Stimulated activated CD4-positive, alpha-beta T cell treated with anti-CD3 and anti-CD28 coated beads, Interleukin-4, amount 100 ng/mL, for 4 hours (primary cell): Measurements from ENCODE around the gene PREX1.

Experiments used
- DNase-seq, 2 experiments: peaks; one replicate each; pipeline ENCODE4 v3.0.0-alpha.2; 2020

PREX1 gene

GRCh38 chr20:48711696-48712464 lies 115.9 kb downstream of the PREX1 start:
- DNase-seq: no peak

- DNase-seq: no peak
Measured at GRCh38 chr20:48711044-48711428, 116.8 kb downstream of the PREX1 start.

- no peak for DNase-seq
Measured at GRCh38 chr20:48710341-48711043, 117.3 kb downstream of the PREX1 start.

GRCh38 chr20:48709744-48710143 lies 118.1 kb downstream of the PREX1 start:
- no peak for DNase-seq

GRCh38 chr20:48709058-48709691 lies 118.6 kb downstream of the PREX1 start:
- no peak for DNase-seq

- no peak for DNase-seq
Measured at GRCh38 chr20:48708630-48709029, 119.2 kb downstream of the PREX1 start.

- DNase-seq: no peak
Measured at GRCh38 chr20:48708116-48708515, 119.7 kb downstream of the PREX1 start.

GRCh38 chr20:48706710-48707365 lies 121.0 kb downstream of the PREX1 start:
- DNase-seq: no peak

GRCh38 chr20:48706116-48706656 lies 121.6 kb downstream of the PREX1 start:
- DNase-seq: no peak

GRCh38 chr20:48705240-48706115 lies 122.3 kb downstream of the PREX1 start:
- no peak for DNase-seq

- no peak for DNase-seq
Measured at GRCh38 chr20:48704761-48705160, 123.0 kb downstream of the PREX1 start.

GRCh38 chr20:48703511-48704219 lies 124.1 kb downstream of the PREX1 start:
- no peak for DNase-seq

GRCh38 chr20:48703107-48703506 lies 124.7 kb downstream of the PREX1 start:
- DNase-seq: no peak

GRCh38 chr20:48702455-48702913 lies 125.3 kb downstream of the PREX1 start:
- DNase-seq: no peak

- DNase-seq: no peak
Measured at GRCh38 chr20:48701702-48702101, 126.1 kb downstream of the PREX1 start.

GRCh38 chr20:48698507-48699267 lies 129.1 kb downstream of the PREX1 start:
- no peak for DNase-seq

GRCh38 chr20:48697845-48698491 lies 129.8 kb downstream of the PREX1 start:
- DNase-seq: no peak

- DNase-seq: no peak
Measured at GRCh38 chr20:48696671-48697070, 131.1 kb downstream of the PREX1 start.

GRCh38 chr20:48695738-48696137 lies 132.1 kb downstream of the PREX1 start:
- no peak for DNase-seq

- DNase-seq: no peak
Measured at GRCh38 chr20:48695255-48695654, 132.5 kb downstream of the PREX1 start.
